Cerebellar cortex (tissue), 1 donor: ENCODE results near the gene FBXW7.
"Not testable (repeated sequence)": the region's sequence is repeated elsewhere in the genome, so short reads cannot be mapped to it uniquely, and the experiment has no call there.

ENCODE experiments used
- DNase-seq: peaks from one replicate; pipeline ENCODE4 v3.0.0-alpha.2; 2015; ENCODE audit warnings: low spot score

FBXW7 gene

GRCh38 chr4:152544533-152544932 lies 8.6 kb upstream of the FBXW7 start:
- DNase-seq: not testable (repeated sequence)

- no peak for DNase-seq
These were observed 5.0 kb upstream of the FBXW7 start for GRCh38 chr4:152540941-152541340.

- peak; percentile 14 for DNase-seq
These were observed 4.4 kb upstream of the FBXW7 start for GRCh38 chr4:152540293-152540674.

- DNase-seq: no peak
These were observed 3.8 kb upstream of the FBXW7 start for GRCh38 chr4:152539556-152540292.

- DNase-seq: no peak
These were observed 2.0 kb upstream of the FBXW7 start for GRCh38 chr4:152537881-152538280.

- peak; percentile 42 for DNase-seq
These were observed 772 bp upstream of the FBXW7 start for GRCh38 chr4:152536545-152537182.

- no peak for DNase-seq
These were observed 461 bp downstream of the FBXW7 start for GRCh38 chr4:152535360-152535902.

GRCh38 chr4:152534541-152535359 lies 1.1 kb downstream of the FBXW7 start:
- DNase-seq: peak; percentile 16

GRCh38 chr4:152531479-152531878 lies 4.4 kb downstream of the FBXW7 start:
- DNase-seq: no peak

GRCh38 chr4:152530600-152530999 lies 5.3 kb downstream of the FBXW7 start:
- DNase-seq: no peak

- no peak for DNase-seq
These were observed 6.0 kb downstream of the FBXW7 start for GRCh38 chr4:152529880-152530279.

GRCh38 chr4:152528060-152528459 lies 7.8 kb downstream of the FBXW7 start:
- DNase-seq: no peak

GRCh38 chr4:152525878-152526277 lies 10.0 kb downstream of the FBXW7 start:
- DNase-seq: no peak

- DNase-seq: no peak
These were observed 11.5 kb downstream of the FBXW7 start for GRCh38 chr4:152524427-152524826.

- DNase-seq: no peak
These were observed 12.2 kb downstream of the FBXW7 start for GRCh38 chr4:152523731-152524130.

- DNase-seq: no peak
These were observed 13.1 kb downstream of the FBXW7 start for GRCh38 chr4:152522754-152523153.

- DNase-seq: no peak
These were observed 13.6 kb downstream of the FBXW7 start for GRCh38 chr4:152522245-152522644.

- no peak for DNase-seq
These were observed 19.7 kb downstream of the FBXW7 start for GRCh38 chr4:152516156-152516555.

- no peak for DNase-seq
These were observed 20.2 kb downstream of the FBXW7 start for GRCh38 chr4:152515678-152516077.

- DNase-seq: no peak
These were observed 21.5 kb downstream of the FBXW7 start for GRCh38 chr4:152514356-152514755.

GRCh38 chr4:152513078-152513477 lies 22.8 kb downstream of the FBXW7 start:
- no peak for DNase-seq

- DNase-seq: no peak
These were observed 23.4 kb downstream of the FBXW7 start for GRCh38 chr4:152512483-152512882.
